ENCODE results near the gene AAR2. TPM values are rescaled to one million over a fixed set of nuclear protein-coding genes. Genes with fewer than 3 reads are reported as not detected.

AAR2 gene
- total and polyA plus RNA-seq, 5 donors = 14.1 to 16.8 (median 15.8) TPM

DNA sequence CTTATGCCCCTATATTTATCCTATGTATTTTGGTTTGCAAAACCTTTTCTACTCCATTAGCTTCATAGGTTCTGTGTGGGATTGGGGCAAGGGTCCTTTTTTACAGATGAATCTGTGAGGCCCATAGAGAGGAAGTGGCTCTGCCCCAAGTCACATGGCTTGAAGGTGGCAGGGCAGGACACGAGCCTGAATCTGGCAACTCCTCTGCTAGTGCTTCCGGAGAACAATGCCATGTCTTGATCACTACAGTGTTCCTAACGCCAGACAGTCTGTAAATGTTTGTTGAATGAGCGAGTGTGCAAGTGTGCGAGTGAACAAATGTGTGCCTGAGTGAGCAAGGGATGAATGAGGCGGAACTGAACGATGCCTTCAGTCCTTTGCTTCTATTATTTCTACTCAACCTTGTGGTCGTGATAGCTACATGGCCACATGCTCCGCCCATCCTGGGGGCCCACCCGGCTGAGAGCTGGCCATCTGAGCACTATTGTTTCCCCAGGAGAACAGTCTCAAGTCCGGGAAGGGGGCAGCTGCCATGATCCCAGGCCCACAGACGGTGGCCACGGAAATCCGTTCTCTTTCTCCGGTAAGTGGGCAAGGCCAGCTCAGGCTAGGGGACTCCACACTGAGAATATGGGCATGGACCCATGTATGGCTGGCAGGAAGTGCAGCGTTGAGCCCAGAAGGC lies 17.8 kb upstream of the AAR2 start:
- Histone ChIP-seq H3K27ac (ENCODE audit: low read length) (no peak overlapping the region), H3K4me1 (ENCODE audit: control insufficient read depth, insufficient read depth, low read length) (no peaks in the 10 kb centered on the region), H3K27me3 (ENCODE audit: control insufficient read depth, insufficient read depth) (no peaks in the 10 kb centered on the region), H3K4me3 (ENCODE audit: low read length) (no peak overlapping the region), H3K9me3 (ENCODE audit: control insufficient read depth, low read length) (no peaks in the 10 kb centered on the region)
- ATAC-seq = no peak
- no peak for DNase-seq
- intact Hi-C loops (cut with DNase I) = loop anchor here in 1 of 4 donors (10.0 kb wide), 1 partner anchor 216 kb away; no protein-coding TSS in a partner anchor
- WGBS = 73% methylated on average over 16 of the region's 16 CpGs

DNA sequence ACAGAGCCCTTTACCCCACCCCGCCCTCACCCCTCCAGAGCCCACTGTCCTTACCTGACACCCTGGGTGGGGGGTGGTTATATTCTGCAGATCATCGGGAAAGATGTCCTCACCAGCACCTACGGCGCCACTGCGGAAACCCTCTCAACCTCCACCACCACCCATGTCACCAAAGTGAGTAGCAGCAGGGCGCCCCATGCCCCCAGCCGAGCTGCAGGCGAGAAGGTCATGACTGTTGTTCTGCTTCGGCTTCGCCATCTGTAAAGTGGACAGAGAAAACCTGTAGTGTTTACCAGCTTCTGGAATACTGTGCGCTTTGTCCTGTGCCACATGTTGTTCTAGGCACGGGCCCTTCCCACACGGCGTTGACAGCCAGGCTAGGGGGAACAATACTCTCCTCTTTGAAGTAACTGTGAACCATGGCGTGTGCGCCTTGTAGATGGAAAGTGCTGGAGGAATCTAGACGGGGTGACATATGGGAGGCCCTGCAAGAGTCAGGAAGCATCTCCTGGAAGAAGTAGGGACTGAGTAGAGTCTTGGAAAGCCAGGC lies 16.5 kb upstream of the AAR2 start:
- DNase-seq (no peak), ATAC-seq (no peak)
- intact Hi-C loops (cut with DNase I) = loop anchor here in 1 of 4 donors (10.0 kb wide), 1 partner anchor 215 kb away; no protein-coding TSS in a partner anchor
- Histone ChIP-seq H3K9me3 (ENCODE audit: control insufficient read depth, low read length) (no peaks in the 10 kb centered on the region), H3K27me3 (ENCODE audit: control insufficient read depth, insufficient read depth) (no peaks in the 10 kb centered on the region), H3K4me3 (ENCODE audit: low read length) (no peak overlapping the region), H3K4me1 (ENCODE audit: control insufficient read depth, insufficient read depth, low read length) (no peaks in the 10 kb centered on the region), H3K27ac (ENCODE audit: low read length) (no peak overlapping the region)
- WGBS = 92% methylated on average over 17 of the region's 17 CpGs

DNA sequence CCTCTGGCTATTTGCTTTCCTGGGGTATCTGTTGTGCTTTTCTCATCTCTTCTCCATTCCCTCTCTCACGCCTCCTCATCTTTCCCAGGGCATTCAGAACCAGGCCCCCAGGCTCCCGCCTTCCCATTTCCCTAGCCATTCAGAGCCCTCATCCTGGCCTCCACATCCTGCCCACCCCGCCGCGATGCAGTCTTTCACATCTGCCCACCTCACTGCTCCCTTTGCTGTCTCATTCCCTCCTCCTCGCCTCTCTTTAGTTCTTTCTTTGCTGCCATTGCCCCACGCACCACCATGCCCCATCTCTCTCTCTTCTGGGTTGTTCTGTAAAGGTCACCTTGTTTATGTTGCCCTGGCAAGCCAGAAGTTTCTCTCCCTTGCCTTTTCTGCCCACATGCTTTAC lies 10.6 kb upstream of the AAR2 start:
- Histone ChIP-seq H3K4me3 (ENCODE audit: low read length) (no peak overlapping the region), H3K4me1 (ENCODE audit: control insufficient read depth, insufficient read depth, low read length) (no peaks in the 10 kb centered on the region), H3K9me3 (ENCODE audit: control insufficient read depth, low read length) (no peaks in the 10 kb centered on the region), H3K27ac (ENCODE audit: low read length) (no peak overlapping the region), H3K27me3 (ENCODE audit: control insufficient read depth, insufficient read depth) (no peaks in the 10 kb centered on the region)
- 87% methylated on average over 7 of the region's 7 CpGs for WGBS
- DNase-seq (no peak), ATAC-seq (no peak)
- intact Hi-C loops (cut with DNase I) = no loop called here

DNA sequence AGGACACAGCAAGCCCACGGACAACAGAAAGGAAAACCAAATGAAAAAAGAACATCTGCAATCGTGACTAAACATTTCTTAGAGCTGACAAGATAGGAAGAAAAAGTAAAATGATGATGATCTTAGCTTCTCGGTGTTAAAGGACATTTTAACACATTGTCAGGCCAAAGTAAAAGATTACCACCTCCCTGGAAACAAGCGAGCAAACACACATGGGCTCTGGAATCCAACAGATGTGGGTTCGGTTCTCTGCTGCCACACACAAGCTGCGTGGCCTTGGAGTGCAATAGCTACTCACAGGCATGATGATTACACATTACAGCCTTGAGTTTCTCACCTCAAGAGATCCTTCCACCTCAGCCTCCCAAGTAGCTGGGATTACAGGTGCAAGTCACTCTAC lies 7.5 kb upstream of the AAR2 start:
- Histone ChIP-seq H3K27me3 (ENCODE audit: control insufficient read depth, insufficient read depth) (no peaks in the 10 kb centered on the region), H3K9me3 (ENCODE audit: control insufficient read depth, low read length) (no peaks in the 10 kb centered on the region), H3K4me3 (ENCODE audit: low read length) (no peak overlapping the region), H3K4me1 (ENCODE audit: control insufficient read depth, insufficient read depth, low read length) (no peaks in the 10 kb centered on the region), H3K27ac (ENCODE audit: low read length) (no peak overlapping the region)
- ATAC-seq (no peak), DNase-seq (no peak)
- intact Hi-C loops (cut with DNase I) = no loop called here
- 75% methylated on average over 6 of the region's 6 CpGs for WGBS

DNA sequence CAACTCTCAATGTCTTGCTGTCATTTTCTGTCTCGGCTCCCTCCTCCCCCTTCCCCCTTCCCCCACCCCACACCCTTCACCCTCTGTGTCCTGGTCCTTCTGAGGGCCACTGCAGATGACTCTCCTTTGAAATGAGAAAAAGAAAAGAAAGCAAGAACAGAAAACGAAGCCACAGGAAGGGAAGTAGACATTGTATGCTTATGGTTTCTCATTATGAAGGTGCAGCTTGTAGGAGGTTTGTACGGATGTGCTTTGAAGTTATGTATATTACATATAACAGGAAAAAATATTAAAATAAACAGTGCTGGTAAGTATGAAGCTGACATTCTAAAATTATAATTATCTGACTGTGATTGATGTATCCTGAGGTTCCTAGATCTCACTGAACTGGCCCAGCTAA lies 6.3 kb upstream of the AAR2 start:
- 64% methylated on average over 3 of the region's 3 CpGs for WGBS

DNA sequence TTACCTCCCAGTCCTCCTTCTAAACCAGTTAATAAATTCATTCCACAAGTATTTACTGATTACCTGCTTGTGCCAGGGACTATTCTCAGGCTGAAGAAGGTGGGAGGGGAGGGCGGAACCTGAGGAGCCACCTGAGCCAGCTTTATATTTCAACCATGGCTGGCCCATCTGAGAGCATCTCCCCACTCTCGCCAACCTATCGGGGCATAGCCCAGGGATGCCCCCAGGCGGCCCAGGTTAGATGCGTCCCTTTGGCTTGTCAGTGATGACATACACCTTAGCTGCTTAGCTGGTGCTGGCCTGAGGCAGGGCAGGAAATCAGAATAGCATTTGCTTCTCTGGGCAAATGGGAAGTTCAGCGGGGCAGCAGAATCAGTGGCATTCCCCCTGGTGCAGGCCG lies 4.9 kb upstream of the AAR2 start:
- Histone ChIP-seq H3K9me3 (ENCODE audit: control insufficient read depth, low read length) (no peaks in the 10 kb centered on the region), H3K4me3 (ENCODE audit: low read length) (no peak overlapping the region), H3K4me1 (ENCODE audit: control insufficient read depth, insufficient read depth, low read length) (no peaks in the 10 kb centered on the region), H3K27ac (ENCODE audit: low read length) (no peak overlapping the region), H3K27me3 (ENCODE audit: control insufficient read depth, insufficient read depth) (no peaks in the 10 kb centered on the region)
- DNase-seq (no peak), ATAC-seq (no peak)
- intact Hi-C loops (cut with DNase I) = no loop called here
- WGBS = 91% methylated on average over 7 of the region's 7 CpGs

More for the DNA sequence above, 6.3 kb upstream of the AAR2 start:
- ATAC-seq = no peak
- no peaks in the 10 kb centered on the region for H3K27me3 ChIP-seq (ENCODE audit: control insufficient read depth, insufficient read depth)
- no peak overlapping the region for H3K27ac ChIP-seq (ENCODE audit: low read length)
- no peak overlapping the region for H3K4me3 ChIP-seq (ENCODE audit: low read length)
- no peaks in the 10 kb centered on the region for H3K4me1 ChIP-seq (ENCODE audit: control insufficient read depth, insufficient read depth, low read length)
- intact Hi-C loops (cut with DNase I) = no loop called here
- no peak for DNase-seq
- H3K9me3 ChIP-seq (ENCODE audit: control insufficient read depth, low read length) = no peaks in the 10 kb centered on the region

DNA sequence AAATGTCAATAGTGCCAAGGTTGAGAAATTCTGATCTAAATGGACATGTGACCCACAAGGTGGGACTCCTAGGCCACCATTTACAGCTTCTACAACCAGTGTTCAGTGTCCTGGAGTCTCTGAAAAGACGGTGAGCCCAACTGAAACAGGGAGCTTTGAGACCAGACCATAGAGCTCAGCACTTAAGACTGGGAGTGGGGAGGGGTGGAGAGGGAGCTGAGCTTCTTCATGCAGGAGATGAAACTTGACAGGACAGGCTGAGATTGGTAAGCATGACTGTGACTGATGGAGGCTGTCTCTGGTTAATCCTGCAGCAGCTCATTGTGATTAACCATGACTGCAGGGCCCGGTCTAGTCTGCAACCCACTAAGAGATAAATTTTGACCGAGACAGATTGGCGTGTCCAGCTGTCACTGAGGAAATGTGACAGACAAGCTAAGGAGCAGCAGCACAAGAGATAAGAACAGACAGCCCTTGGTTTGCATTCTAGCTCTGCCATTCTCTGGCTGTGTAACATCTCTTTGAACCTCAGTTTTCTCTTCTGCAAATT lies 1.4 kb upstream of the AAR2 start:
- intact Hi-C loops (cut with DNase I) = no loop called here
- ATAC-seq = no peak
- Histone ChIP-seq H3K27ac (ENCODE audit: low read length) (no peak overlapping the region), H3K4me3 (ENCODE audit: low read length) (no peak overlapping the region), H3K27me3 (ENCODE audit: control insufficient read depth, insufficient read depth) (no peaks in the 10 kb centered on the region), H3K4me1 (ENCODE audit: control insufficient read depth, insufficient read depth, low read length) (peaks cover 2% of the 10 kb centered on the region), H3K9me3 (ENCODE audit: control insufficient read depth, low read length) (no peaks in the 10 kb centered on the region)
- 38% methylated on average over 4 of the region's 4 CpGs for WGBS
- no peak for DNase-seq

DNA sequence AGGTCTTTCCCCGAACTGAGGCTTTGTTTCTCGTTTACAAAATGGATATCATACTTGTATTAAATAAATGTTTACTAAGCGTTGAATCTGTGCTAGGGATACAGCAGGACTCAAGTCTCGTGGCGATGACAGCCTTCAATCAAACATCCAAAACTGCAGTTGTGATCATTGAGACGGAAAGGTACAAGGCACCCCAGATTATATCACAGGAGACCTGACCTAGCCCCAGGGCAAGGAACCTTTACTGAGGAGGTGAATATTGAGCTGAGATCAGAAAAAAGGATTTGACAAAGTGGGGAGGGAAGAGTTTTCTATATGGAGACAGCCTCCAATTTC lies 476 bp downstream of the AAR2 start:
- peaks cover 2% of the 10 kb centered on the region for H3K4me1 ChIP-seq (ENCODE audit: control insufficient read depth, insufficient read depth, low read length)
- peak overlapping the region; percentile 100 for H3K4me3 ChIP-seq (ENCODE audit: low read length)
- under 1% methylated on average over 6 of the region's 6 CpGs for WGBS
- H3K27ac ChIP-seq (ENCODE audit: low read length) = peak overlapping the region; percentile 85
- H3K27me3 ChIP-seq (ENCODE audit: control insufficient read depth, insufficient read depth) = no peaks in the 10 kb centered on the region
- intact Hi-C loops (cut with DNase I) = no loop called here
- H3K9me3 ChIP-seq (ENCODE audit: control insufficient read depth, low read length) = no peaks in the 10 kb centered on the region
- ATAC-seq = peak in 1 of 2 donors; percentile 9
- no peak for DNase-seq

DNA sequence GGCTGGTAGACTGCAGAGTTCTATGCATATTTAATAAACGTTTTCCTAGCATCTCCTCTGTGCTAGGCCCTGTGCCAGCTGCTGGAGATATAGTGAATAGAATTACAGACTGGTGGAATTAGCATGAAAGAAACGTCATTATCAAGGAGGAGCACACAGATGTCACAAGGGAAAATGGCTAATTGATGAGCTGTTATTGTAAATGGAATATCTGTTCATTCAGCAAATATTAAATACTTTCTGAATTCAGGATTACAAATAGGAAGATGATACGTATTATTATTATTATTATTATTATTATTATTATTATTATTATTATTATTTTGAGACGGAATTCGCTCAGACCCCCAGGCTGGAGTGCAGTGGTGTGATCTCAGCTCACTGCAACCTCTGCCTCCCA lies 1.2 kb downstream of the AAR2 start:
- Histone ChIP-seq H3K27ac (ENCODE audit: low read length) (no peak overlapping the region), H3K4me1 (ENCODE audit: control insufficient read depth, insufficient read depth, low read length) (peaks cover 2% of the 10 kb centered on the region), H3K9me3 (ENCODE audit: control insufficient read depth, low read length) (no peaks in the 10 kb centered on the region), H3K4me3 (ENCODE audit: low read length) (peak overlapping the region; percentile 100), H3K27me3 (ENCODE audit: control insufficient read depth, insufficient read depth) (no peaks in the 10 kb centered on the region)
- no peak for ATAC-seq
- 60% methylated on average over 5 of the region's 5 CpGs for WGBS
- no peak for DNase-seq
- intact Hi-C loops (cut with DNase I) = no loop called here

DNA sequence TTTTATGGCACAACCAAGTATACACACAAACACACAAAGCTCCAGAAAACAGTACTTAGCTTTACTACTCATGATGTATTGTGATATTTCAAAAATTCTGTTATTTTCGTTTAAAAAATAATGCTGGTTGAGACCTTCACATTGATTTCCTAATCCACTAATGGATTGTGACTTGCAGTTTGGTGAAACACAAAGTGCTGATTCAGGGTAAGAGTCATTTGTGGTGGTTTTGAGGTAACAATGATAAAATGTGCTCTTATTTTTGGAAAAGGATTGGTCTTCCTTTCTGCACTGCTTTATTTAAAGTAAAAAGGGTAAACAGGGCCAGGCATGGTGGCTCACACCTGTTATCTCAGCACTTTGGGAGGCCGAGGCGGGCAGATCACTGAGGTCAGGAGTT lies 1.9 kb downstream of the AAR2 start:
- no peak for DNase-seq
- no peaks in the 10 kb centered on the region for H3K27me3 ChIP-seq (ENCODE audit: control insufficient read depth, insufficient read depth)
- peaks cover 2% of the 10 kb centered on the region for H3K4me1 ChIP-seq (ENCODE audit: control insufficient read depth, insufficient read depth, low read length)
- no peak overlapping the region for H3K4me3 ChIP-seq (ENCODE audit: low read length)
- no peak overlapping the region for H3K27ac ChIP-seq (ENCODE audit: low read length)
- 87% methylated on average over 3 of the region's 3 CpGs for WGBS
- no peaks in the 10 kb centered on the region for H3K9me3 ChIP-seq (ENCODE audit: control insufficient read depth, low read length)
- intact Hi-C loops (cut with DNase I) = no loop called here
- no peak for ATAC-seq

DNA sequence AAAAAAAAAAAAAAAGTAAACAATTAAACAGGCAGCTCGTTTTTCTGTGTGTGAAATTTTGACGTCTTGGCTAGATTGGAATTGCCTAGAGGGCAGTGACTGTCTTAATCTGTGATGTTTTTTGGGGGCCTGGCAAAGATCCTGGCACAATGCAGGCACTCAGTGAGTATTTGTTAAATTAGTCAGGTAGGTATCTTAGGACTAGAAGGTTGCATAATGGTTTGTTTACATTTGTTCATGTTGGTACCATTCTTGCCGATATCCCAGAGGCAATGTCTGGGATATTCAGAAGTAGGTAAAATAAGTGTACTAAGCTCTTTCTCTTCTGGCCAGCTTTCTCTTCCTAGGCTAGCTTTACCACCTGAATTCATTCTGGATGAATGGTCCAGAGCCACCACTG lies 2.5 kb downstream of the AAR2 start:
- Histone ChIP-seq H3K27me3 (ENCODE audit: control insufficient read depth, insufficient read depth) (no peaks in the 10 kb centered on the region), H3K9me3 (ENCODE audit: control insufficient read depth, low read length) (no peaks in the 10 kb centered on the region), H3K27ac (ENCODE audit: low read length) (no peak overlapping the region), H3K4me3 (ENCODE audit: low read length) (no peak overlapping the region), H3K4me1 (ENCODE audit: control insufficient read depth, insufficient read depth, low read length) (peaks cover 2% of the 10 kb centered on the region)
- intact Hi-C loops (cut with DNase I) = no loop called here
- WGBS = 58% methylated on average over 3 of the region's 3 CpGs
- no peak for DNase-seq
- ATAC-seq = no peak
